RPMI8226 (cell line): Measurements from ENCODE around the gene HUWE1.
A peak's percentile ranks its signal among the peaks of the same experiment; 100 is the strongest.

Experiments
- DNase-seq: peaks from one replicate; pipeline ENCODE4 v3.0.0-alpha.2; 2015

HUWE1 gene

GRCh38 chrX:53494436-53494835 is 192.1 kb downstream of the HUWE1 start:
- DNase-seq, result peak; percentile 28

GRCh38 chrX:53486285-53486684 is 200.2 kb downstream of the HUWE1 start:
- DNase-seq, result no peak

GRCh38 chrX:53483838-53484405 is 202.6 kb downstream of the HUWE1 start:
- DNase-seq, result no peak

- DNase-seq, result no peak
Measured at GRCh38 chrX:53483416-53483815, 203.1 kb downstream of the HUWE1 start.
